ENCODE data around the gene ANKS3. TPM values are rescaled to one million over a fixed set of nuclear protein-coding genes. Genes with fewer than 3 reads are reported as not detected.

The ANKS3 gene
- total RNA-seq, 1 experiment from 2014 or later = 26.6 TPM

DNA sequence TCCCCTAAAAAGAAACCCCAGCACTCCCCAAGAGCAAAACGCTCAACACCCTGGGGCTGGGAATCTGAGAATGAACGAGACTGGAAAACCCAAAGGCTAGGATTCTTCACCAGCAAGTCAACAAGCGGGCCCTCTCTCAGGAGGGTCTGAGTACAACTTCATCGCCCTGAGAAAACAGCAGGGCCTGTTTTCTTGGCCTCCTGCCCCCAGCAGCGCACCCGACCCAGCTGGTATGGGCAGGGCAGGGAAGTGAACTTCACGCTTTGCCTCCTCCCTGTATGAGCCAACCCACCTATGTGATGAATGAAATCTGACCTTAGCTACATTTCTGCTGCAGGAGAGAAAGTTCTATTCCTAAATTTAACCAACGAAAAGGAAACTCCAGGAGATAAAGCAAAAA is 29.6 kb downstream of the ANKS3 start:
- H3K27me3 ChIP-seq (ENCODE audit: control insufficient read depth, insufficient read depth, low read length) = no peaks in the 10 kb centered on the region
- intact Hi-C loops (cut with micrococcal nuclease; ENCODE audit: unreplicated experiment) = no loop called here
- ChIA-PET CTCF (no interaction called here), POLR2A (no interaction called here)
- H3K9me3 ChIP-seq (ENCODE audit: control insufficient read depth, insufficient read depth, low read depth, low read length) = no peaks in the 10 kb centered on the region
- DNase-seq (ENCODE audit: low read depth, low spot score) (no peak), ATAC-seq (no peak)
- H3K4me3 ChIP-seq (ENCODE audit: low read depth in 2 of 2, low read length in 2 of 2) = no peak overlapping the region
- no peak overlapping the region for H3K27ac ChIP-seq (ENCODE audit: low read length)
- peaks cover 2% of the 10 kb centered on the region for H3K36me3 ChIP-seq (ENCODE audit: control insufficient read depth, insufficient read depth, low read length)
- H3K4me1 ChIP-seq (ENCODE audit: control insufficient read depth, insufficient read depth, low read length) = no peaks in the 10 kb centered on the region
- TF ChIP-seq, protein P1, sequence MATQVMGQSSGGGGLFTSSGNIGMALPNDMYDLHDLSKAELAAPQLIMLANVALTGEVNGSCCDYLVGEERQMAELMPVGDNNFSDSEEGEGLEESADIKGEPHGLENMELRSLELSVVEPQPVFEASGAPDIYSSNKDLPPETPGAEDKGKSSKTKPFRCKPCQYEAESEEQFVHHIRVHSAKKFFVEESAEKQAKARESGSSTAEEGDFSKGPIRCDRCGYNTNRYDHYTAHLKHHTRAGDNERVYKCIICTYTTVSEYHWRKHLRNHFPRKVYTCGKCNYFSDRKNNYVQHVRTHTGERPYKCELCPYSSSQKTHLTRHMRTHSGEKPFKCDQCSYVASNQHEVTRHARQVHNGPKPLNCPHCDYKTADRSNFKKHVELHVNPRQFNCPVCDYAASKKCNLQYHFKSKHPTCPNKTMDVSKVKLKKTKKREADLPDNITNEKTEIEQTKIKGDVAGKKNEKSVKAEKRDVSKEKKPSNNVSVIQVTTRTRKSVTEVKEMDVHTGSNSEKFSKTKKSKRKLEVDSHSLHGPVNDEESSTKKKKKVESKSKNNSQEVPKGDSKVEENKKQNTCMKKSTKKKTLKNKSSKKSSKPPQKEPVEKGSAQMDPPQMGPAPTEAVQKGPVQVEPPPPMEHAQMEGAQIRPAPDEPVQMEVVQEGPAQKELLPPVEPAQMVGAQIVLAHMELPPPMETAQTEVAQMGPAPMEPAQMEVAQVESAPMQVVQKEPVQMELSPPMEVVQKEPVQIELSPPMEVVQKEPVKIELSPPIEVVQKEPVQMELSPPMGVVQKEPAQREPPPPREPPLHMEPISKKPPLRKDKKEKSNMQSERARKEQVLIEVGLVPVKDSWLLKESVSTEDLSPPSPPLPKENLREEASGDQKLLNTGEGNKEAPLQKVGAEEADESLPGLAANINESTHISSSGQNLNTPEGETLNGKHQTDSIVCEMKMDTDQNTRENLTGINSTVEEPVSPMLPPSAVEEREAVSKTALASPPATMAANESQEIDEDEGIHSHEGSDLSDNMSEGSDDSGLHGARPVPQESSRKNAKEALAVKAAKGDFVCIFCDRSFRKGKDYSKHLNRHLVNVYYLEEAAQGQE (IDR thresholded peaks at IDR 0.05; ENCODE audit: insufficient read depth in 1 of 2, low read depth in 2 of 2, low read length in 1 of 2) = no peak
- TF ChIP-seq SIN3A (IDR thresholded peaks at IDR 0.05; ENCODE audit: borderline replicate concordance, insufficient read depth, low read depth, low read length) (no peak), POLR2AphosphoS5 (IDR thresholded peaks at IDR 0.05; ENCODE audit: low read depth, low read length) (no peak), TCF7L2 (IDR thresholded peaks at IDR 0.05; ENCODE audit: low read depth, low read length) (no peak)
- TF ChIP-seq, protein P2, sequence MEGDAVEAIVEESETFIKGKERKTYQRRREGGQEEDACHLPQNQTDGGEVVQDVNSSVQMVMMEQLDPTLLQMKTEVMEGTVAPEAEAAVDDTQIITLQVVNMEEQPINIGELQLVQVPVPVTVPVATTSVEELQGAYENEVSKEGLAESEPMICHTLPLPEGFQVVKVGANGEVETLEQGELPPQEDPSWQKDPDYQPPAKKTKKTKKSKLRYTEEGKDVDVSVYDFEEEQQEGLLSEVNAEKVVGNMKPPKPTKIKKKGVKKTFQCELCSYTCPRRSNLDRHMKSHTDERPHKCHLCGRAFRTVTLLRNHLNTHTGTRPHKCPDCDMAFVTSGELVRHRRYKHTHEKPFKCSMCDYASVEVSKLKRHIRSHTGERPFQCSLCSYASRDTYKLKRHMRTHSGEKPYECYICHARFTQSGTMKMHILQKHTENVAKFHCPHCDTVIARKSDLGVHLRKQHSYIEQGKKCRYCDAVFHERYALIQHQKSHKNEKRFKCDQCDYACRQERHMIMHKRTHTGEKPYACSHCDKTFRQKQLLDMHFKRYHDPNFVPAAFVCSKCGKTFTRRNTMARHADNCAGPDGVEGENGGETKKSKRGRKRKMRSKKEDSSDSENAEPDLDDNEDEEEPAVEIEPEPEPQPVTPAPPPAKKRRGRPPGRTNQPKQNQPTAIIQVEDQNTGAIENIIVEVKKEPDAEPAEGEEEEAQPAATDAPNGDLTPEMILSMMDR (IDR thresholded peaks at IDR 0.05) = no peak
- no TSS peak for BruUV-seq (replicated peaks)
- in situ Hi-C loops (cut with HindIII; ENCODE audit: low pct_unique_long_range_greater_than_20kb, low sequenced_read_pairs) = no loop called here

DNA sequence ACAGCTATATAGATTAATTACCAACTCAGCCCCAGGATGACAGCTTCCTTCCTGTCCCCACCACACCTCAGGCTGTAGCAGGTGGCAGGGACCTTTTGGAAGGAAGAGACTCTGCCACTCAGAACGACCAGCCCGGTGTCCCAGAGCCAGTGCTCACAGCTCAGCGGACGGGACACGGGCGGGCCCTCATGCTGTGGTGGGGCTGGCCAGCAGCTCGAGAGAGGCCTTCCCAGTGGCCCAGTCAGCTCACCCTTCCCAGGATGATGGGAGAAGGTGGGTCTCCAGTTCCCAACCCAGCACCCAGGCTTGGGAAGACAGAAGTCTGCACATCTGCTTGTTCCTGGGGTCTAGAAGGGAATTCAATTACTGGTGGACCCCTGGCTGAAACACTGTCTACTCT is 30.2 kb downstream of the ANKS3 start:
- Histone ChIP-seq H3K27me3 (ENCODE audit: control insufficient read depth, insufficient read depth, low read length) (no peaks in the 10 kb centered on the region), H3K4me1 (ENCODE audit: control insufficient read depth, insufficient read depth, low read length) (no peaks in the 10 kb centered on the region), H3K36me3 (ENCODE audit: control insufficient read depth, insufficient read depth, low read length) (peaks cover 2% of the 10 kb centered on the region), H3K9me3 (ENCODE audit: control insufficient read depth, insufficient read depth, low read depth, low read length) (no peaks in the 10 kb centered on the region), H3K4me3 (ENCODE audit: low read depth in 2 of 2, low read length in 2 of 2) (no peak overlapping the region), H3K27ac (ENCODE audit: low read length) (no peak overlapping the region)
- ATAC-seq (no peak), DNase-seq (ENCODE audit: low read depth, low spot score) (no peak)
- TF ChIP-seq SIN3A (IDR thresholded peaks at IDR 0.05; ENCODE audit: borderline replicate concordance, insufficient read depth, low read depth, low read length) (no peak), TCF7L2 (IDR thresholded peaks at IDR 0.05; ENCODE audit: low read depth, low read length) (no peak), POLR2AphosphoS5 (IDR thresholded peaks at IDR 0.05; ENCODE audit: low read depth, low read length) (no peak)
- TF ChIP-seq, protein P2 (IDR thresholded peaks at IDR 0.05) = no peak
- TF ChIP-seq, protein P1 (IDR thresholded peaks at IDR 0.05; ENCODE audit: insufficient read depth in 1 of 2, low read depth in 2 of 2, low read length in 1 of 2) = no peak
- CTCF ChIA-PET = no interaction called here
- POLR2A ChIA-PET = no interaction called here
- no TSS peak for BruUV-seq (replicated peaks)
- intact Hi-C loops (cut with micrococcal nuclease; ENCODE audit: unreplicated experiment) (no loop called here), in situ Hi-C loops (cut with HindIII; ENCODE audit: low pct_unique_long_range_greater_than_20kb, low sequenced_read_pairs) (no loop called here)

Data from Panc1 (cell line).